Fibroblast of upper back skin (primary cell): ENCODE results near the gene FN3K.
"Not testable (repeated sequence)": the region's sequence is repeated elsewhere in the genome, so short reads cannot be mapped to it uniquely, and the experiment has no call there.

Experiments
- DNase-seq: peaks from one replicate; pipeline ENCODE4 v3.0.0-alpha.2; 2013

FN3K gene

DNA sequence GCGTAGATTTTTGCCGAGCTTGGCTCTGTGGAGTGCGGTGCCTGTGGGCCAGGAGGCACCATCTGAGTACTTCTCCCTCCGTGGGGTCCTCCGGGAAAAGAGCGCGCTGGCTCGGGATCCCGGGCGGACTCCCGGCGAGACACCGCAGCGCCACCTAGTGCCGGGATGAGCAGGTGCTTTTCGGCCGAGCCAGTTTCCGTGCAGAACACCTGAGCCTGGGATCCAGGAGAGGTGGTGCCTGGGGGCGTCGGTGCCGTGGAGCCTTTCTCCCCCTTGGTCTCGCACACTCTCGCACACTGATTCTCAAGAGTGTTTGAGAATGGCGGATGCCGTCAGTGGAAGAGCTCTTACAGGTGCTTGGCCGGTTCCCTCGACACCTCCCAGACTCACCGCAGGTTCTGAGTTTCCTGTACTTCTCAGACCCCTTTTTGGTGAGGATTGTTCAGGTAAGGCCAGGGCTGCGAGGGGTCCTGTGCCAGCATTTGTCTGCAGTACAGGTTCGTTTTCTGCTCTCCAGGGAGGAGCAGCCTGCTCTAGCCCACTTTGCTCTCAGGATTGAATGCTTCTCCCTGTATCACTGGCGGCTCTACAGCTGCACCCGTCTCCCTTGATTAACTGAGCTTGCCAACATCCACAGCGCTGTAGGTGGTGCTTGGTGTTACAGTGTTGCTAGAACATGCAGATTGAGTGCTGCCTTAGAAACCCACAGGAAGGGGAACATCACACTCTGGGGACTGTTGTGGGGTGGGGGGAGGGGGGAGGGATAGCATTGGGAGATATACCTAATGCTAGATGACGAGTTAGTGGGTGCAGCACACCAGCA lies 39.8 kb downstream of the FN3K start:
- peak; percentile 42 for DNase-seq

DNA sequence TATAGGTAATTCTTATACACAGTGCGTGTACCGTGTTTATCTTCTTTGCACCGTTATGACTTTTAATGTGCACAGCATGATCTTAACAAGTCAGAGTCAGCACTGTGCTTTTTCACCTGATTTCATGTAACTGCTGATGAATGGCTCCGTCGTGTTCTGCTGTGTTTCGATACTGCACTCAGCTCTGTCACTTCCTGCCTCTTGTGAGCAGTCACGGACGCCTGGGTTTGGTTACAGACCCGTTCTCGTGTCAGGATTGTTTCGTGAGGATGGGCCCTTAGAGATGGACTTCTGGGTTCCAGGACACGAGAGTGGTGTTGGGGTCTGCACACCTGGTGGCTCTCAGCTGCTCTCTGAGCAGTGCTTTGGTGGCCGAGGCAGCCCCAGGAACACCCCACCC lies 41.0 kb downstream of the FN3K start:
- no peak for DNase-seq

DNA sequence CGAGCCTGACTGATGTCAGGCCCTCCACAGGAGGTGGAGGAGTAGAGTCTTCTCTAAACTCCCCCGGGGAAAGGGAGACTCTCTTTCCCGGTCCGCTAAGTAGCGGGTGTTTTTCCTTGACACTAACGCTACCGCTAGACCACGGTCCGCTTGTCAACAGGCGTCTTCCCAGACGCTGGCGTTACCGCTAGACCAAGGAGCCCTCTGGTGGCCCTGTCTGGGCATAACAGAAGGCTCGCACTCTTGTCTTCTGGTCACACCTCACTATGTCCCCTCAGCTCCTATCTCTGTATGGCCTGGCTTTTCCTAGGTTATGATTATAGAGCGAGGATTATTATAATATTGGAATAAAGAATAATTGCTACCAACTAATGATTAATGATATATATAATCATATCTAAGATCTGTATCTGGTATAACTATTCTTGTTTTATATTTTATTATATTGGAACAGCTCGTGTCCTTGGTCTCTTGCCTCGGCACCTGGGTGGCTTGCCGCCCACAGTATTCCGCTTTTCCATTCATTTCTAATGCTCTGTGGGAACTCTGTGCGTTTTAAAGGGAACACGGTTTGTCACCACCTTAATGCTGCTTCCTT lies 42.5 kb downstream of the FN3K start:
- DNase-seq: not testable (repeated sequence)

DNA sequence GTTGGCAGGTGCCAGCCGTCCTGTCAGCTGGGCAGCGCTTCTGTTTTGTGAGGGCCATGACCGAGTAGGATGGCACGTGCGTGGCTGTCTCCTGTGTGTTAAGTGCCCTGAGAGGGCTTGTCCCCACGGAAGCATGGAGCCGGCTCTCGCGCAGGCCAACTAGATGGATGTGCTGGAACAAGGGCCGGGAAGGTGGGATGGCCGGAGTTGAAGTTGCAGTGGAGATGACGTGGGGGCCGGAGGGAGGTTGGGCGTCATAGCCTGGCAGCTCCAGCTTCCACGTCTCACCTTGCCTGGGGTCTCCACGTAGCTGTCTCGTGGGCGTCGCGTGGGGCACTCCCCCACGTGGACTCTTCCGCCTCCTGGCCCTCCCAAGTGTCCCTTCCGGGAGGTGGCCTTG lies 44.1 kb downstream of the FN3K start:
- DNase-seq: no peak

DNA sequence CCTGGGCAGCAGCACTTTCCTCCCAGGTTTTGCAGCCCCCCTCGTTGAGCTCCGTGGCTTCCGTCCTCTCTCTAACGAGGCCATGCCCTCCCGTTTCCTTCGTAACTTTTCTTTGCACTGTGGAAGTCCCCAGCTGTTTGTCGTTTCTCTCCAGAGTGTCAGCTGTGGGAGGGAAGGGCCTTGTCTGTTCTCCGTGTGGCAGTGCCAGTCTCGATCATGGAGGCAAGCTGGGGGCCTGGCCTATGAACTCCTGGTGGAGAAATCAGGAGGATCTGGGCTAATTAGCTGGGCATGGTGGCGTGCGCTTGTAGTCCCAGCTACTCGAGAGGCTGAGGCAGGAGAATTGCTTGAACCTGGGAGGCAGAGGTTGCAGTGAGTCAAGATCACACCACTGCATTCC lies 44.8 kb downstream of the FN3K start:
- DNase-seq: no peak

DNA sequence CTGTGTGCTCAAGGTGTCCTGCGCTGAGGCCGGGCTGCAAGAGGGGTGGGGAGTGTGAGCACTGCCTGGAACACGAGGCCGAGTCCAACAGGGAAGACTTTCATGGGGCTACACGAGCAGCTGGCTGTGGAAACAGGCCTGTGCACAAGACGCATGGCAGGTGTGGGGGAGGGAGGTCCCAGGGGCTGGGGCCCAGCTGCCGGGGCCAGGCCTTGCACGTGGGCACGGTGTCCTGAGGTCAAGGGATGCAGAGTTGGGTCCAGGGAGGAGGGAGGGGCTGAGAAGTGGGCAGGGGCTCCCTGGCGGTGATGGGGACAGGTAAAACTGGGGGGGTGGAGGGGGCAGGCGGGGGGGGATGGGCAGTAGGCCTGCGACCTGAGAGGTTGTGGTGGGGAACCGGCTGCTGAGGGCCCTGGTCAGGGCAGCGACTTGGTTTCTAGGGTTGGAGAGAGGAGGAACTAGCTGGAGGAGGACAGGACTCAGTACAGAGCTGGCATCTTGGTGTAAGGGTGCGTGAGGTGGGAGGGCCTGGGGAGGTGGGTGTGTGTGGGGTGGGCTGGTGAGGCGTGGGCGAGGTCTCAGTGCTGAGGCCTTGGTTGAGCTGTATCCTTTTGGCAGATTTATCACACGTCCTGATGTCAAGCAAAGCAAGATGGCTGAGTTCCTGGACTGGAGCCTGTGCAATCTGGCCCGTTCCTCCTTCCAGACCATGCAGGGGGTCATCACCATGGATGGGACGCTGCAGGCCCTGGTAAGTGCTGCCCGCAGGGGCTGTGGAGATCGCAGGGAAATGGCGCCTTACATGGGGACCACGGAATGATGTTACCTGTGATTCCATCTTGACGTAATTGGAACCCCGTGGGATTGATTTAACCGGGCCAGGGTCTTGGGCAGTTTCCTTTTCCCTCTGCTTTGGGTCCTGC lies 45.8 kb downstream of the FN3K start:
- no peak for DNase-seq

DNA sequence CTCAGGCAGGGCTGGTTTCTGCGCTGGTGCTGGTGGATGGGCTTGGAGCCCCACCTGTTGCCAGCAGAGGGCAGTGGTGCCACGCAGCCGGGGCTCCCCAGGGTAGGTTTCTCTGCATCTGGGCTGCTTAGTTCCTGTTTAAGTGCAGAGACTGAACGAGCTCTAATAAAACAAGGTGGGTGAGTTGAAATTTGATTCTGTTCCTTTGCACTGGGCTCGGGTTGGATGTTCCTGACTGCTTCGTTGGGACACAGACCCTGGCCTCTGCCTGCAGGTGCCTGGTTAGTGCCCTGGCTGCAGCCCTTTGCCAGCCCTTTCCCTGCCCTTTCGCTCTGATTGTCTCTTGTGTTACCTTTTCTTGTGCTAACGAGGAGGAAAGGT lies 46.5 kb downstream of the FN3K start:
- DNase-seq: peak; percentile 65

DNA sequence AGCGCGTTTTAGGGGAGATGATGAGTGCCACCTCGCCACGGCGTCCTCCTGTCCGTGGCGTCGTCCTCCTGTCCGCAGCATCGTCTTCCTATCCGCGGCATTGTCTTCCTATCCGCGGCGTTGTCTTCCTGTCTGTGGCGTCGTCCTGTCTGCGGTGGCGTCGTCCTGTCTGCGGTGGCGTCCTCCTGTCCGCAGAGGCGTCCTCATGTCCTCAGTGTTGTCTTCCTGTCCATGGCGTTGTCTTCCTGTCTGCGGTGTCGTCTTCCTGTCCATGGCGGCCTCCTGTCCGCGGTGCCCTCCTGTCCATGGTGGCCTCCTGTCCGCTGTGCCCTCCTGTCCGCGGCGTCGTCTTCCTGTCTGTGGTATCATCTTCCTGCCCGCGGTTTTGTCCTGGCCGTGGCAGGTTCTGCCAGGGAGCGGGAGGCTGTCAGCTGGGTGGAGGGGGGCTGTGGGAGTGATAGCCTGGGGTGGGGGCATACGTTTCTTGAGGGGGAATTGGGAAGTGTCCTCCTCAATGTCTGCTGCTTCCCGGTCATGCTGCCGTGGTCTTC lies 47.3 kb downstream of the FN3K start:
- no peak for DNase-seq

DNA sequence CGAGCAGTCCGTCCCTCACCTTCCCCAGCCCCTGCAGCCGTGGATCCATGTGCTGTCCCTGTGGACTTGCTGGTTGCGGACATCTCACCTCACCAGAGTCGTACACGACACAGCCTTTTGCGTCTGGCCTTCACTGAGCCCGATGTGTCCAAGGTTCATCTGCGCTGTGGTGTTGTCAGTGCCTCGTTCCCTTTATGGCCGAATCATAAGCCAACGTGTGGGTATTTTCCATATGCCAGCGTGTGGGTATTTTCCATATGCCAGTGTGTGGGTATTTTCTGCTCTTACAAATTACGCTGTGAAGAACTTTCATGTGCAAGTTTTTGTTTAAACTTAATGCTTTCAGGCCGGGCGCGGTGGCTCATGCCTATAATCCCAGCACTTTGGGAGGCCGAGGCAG lies 48.1 kb downstream of the FN3K start:
- no peak for DNase-seq

DNA sequence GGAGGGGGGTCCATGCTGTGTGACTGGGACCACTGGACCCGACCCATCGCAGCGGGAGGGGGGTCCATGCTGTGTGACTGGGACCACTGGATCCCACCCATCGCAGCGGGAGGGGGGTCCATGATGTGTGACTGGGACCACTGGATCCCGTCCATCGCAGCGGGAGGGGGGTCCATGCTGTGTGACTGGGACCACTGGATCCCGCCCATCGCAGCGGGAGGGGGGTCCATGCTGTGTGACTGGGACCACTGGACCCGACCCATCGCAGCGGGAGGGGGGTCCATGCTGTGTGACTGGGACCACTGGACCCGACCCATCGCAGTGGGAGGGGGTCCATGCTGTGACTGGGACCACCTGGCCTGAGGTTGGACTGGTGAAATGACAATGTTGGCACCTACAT lies 50.2 kb downstream of the FN3K start:
- not testable (repeated sequence) for DNase-seq

DNA sequence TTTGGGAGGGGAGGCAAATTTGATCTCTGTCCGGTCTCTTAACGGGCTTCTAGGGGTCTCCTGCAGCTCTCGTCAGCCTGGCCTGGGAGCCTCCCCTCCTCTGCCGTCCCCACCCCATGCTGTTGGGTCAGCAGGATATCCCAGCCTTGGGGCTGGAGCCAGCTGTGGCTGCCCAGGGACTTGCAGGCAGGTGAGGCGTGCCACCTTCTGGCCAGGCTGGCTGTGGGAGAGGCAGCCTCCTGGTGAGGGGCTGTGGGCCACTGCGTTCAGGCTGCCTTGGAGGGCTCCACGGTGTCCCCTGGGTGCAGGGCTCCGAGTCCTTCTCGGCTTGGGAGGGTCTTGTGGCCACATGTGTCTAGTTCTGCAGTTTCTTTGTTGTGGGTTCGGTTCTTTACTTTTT lies 51.0 kb downstream of the FN3K start:
- no peak for DNase-seq

DNA sequence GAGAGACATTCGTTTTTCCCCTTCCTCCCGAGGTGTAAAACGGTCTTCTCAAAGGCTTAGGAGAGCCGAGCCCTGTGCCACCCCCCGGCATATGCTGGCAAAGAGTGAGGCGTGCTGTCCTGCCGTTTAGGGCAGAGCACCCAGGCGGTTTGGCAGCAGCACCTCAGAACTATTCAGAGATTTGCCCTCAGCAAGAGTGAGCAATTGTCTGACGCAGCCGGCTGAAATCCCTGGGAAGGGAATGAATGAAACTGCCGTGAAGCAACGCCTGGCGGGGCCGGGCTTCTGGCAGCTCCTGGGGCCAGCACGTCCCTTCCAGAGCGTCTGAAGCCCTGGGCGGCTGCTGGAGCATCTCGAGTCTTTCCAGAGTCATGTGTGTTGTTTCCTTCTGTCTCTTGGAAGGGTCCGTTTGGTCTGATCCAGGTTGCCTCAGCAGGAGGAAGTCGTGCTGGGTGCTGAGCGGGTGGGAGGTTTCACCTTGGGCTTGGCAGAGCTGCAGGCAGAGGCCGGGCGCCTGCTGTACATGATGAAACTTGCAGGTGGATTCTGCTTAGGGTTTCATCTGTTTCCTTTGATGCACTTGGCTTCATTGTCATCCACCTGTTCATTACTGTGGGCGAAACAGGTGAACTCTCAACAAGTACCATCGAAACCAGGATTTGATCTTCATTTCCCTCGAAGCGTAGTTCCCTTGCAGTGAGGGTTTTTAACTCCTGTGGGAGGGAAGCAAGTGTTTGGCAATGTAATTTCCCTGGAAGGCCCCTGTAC lies 51.9 kb downstream of the FN3K start:
- DNase-seq: peak; percentile 71

DNA sequence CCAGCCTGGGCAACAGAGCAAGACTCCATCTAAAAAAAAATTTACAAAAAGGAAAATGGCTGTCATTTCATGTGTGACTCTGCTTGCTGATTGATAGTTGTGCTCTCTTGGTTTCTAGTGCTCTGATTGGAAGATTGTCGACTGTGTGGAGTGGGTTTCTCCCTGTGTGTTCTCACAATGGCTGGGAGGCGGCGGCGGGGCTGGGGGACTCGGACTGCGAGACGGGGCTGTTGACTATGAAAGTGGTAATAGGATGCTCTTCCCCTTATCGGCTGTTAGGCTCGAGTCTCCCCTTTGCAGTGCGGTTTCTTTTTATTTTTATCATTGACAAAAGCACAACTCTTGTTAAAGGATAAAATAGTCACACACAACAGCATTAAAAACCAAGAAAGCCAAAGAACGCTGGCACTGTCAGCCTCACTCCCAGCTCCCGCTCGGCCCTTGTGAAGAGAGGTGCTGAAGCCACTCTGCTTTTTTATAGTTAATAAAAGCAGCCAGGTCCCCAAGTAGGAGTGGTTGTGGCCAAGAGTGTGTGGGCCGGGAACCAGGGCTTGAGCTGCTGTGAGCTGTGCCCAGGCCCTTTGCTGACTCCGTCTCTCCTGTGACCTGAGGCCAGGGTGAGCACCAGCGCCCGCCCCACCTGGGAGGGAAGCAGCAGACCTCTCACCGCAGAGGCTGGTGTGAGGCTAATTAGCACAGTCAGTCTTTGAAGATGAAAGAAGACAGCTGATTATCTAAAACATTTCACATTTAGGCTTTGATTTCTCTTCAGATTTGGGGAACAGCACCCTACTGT lies 53.0 kb downstream of the FN3K start:
- DNase-seq: no peak

DNA sequence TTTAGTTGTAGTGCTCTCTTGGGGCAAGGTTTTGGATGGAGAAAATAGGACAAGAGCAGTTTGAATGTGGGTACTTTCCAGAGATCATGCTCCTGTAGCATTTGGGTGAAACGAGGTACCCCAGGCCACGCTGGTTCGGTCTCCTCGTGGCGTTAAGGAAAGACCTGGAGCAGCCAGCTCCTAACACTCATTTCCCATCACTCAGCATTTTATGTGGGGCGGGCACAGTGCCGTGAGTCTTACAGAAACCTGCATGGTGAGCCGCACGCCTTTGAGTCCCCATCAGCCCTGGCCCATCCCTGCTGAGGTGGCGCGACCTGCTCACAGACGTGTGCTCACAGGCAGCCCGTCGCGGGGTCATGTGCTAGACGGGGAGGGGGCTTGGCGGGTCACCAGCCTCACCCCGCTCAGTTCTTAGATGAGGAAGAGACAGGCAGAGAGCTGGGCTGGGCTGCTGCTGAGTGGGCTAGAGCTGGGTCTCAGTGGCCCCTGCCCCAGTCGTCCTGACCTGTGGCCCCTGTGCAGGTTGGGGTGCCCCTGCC lies 53.7 kb downstream of the FN3K start:
- no peak for DNase-seq

DNA sequence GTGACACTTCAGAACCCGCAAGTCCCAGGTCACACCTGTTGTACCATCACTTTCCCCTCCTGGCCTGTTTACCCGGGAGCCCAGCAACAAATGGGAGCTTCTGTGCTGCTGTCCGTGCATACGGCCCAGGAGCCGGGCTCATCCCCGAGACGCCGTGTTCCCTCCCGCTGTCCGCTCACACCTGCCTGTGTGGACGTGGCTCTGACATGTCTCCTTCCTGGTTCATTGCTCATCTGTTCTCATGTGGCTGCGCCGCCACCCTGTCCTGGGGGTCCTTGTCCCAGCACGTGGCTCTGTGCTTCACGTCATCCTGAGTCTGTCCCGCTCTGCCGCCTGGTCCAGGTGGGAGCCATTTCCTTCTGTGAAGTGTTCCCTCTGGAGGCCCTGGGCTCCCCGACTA lies 54.4 kb downstream of the FN3K start:
- no peak for DNase-seq

DNA sequence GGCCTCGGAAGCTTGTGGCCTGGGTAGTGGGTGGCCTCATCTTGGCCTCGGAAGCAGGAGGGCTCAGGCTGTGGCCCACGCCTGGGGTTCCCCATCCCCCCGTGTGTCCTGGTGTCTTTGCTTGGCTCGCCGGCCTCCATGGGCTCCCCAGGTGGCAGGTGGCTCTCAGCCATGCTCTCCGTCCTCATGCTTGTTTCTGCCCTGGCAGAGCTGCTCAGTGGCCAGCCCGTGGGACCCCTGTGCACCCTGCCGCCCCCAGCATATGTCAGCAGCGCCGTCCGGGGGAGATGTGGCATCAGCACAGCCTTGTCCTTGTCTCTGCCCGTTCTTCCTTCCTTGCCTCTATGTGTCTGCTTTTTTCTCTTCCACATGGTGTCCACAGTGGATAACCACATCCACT lies 55.0 kb downstream of the FN3K start:
- no peak for DNase-seq

DNA sequence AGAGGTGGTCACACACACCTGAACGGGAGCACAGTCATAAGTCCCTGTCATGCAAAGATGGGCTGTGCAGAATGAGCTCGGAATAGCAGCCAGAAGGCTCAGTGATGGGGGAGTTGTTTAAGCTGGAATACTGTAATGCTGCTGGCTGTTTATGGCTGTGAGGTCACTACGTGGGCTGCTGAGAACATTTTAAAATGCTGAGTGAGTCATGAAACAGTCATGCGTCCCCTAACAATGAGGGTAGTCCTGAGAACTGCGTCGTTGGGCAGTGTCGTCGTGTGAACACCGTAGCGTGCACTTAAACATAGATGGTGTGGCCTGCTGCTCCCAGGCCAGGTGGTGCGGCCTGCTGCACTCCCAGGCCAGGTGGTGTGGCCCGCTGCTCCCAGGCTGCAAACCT lies 56.1 kb downstream of the FN3K start:
- DNase-seq: peak; percentile 64

DNA sequence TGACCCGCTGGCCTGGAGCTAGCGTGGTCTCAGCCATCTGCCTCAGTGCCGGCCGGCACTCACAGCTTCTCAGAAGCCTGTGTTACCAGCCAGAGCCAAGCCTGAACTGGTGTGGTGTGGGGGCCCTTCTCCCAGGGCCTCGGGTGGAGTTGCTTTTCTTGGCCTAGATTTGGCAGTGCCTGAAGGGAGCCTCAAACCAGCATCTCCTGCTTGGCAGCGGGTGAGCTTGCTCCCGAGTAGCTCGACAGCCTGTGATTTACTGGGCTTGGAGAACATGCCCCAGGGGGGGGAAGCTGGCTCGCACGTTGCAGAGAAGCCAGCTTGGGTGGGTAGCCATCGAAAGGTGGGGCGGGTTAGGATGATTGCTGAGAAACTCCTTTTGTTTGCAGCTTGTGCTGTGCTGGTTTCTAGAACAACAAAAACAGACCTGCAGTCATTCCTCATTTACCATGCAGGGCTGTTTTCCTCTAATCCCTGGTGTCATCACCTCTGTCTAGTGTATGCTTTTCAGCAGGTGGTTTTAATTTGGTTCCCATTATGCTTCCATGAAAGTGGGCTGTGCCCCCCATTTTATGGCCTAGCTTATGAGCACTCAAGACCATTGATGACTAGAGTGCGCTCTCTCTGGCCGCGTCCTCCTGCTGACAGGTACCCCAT lies 58.7 kb downstream of the FN3K start:
- DNase-seq: peak; percentile 39

DNA sequence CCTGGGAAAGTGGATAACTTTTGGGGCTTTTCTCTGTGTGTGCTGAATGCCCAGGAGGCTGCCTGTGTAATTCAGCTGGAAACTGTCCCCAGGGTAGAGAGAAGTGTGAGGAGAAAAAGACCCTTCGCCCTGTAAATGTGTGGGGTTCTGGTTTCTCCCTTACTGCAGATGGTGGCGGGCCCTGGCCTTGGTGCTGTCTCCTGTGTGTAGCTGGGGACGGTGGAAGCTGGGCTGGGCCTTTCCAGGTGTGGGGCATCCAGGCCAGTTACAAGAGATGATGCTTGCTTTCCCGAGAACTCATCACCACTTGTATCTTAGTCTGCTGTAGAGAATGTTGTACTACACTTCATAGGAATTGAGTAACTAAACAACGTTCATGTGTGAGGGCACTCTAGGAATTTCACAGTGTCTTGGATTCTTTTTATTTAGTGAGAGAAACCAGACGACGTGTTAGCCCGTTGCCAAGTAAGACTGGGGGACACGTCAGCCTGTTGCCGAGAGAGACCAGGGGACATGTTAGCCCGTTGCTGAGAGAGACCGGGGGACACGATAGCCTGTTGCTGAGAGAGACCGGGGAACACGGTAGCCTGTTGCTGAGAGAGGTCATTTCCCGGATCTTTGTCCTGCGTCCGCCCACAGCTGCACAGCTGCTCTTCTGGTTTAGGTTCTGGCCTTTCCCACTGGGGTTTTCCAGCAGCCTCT lies 59.5 kb downstream of the FN3K start:
- DNase-seq: peak; percentile 12

DNA sequence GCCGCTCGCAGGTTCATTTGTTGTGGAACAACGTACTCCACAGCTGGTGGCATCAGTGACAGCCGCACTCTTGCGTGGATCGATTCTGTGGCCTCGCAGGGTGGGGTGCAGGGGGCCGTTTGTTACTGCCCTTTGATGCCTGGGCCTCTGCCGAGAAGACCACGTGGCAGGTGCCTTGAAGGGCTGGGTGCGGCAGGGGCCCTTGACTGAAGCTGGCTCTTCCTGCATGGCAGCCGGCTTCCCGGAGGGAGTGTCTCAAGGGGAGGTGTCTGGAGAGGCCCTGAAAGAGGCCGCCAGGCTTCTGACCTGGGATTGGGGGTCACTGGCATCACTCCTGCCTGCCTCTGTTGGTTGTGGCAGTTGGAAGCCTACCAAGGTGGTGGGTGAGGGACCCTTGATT lies 60.2 kb downstream of the FN3K start:
- DNase-seq: no peak
